KOPT-K1 (cell line): Measurements from ENCODE around the gene ASPSCR1.
"Not testable (repeated sequence)": the region's sequence is repeated elsewhere in the genome, so short reads cannot be mapped to it uniquely, and the experiment has no call there.

ENCODE experiments used
- H3K27ac ChIP-seq: fragments of 200-600 bp; sonication (generic); 2 replicates; pipeline ENCODE4 v1.5.1; 2016; ENCODE audit warnings: antibody characterized with exemption, mild to moderate bottlenecking, low read depth, low read length; ENCODE audit not compliant: poor library complexity, severe bottlenecking
- H3K36me3 ChIP-seq: fragments of 200-600 bp; sonication (generic); 2 replicates; pipeline ENCODE4 v1.5.1; 2017; ENCODE audit warnings: antibody characterized with exemption, mild to moderate bottlenecking, low read length, moderate library complexity; ENCODE audit not compliant: insufficient read depth
- H3K9me3 ChIP-seq: fragments of 200-600 bp; sonication (generic); 2 replicates; pipeline ENCODE4 v1.5.1; 2017; ENCODE audit warnings: antibody characterized with exemption, low read length, mild to moderate bottlenecking; ENCODE audit not compliant: insufficient read depth, poor library complexity, severe bottlenecking

ASPSCR1 gene

DNA sequence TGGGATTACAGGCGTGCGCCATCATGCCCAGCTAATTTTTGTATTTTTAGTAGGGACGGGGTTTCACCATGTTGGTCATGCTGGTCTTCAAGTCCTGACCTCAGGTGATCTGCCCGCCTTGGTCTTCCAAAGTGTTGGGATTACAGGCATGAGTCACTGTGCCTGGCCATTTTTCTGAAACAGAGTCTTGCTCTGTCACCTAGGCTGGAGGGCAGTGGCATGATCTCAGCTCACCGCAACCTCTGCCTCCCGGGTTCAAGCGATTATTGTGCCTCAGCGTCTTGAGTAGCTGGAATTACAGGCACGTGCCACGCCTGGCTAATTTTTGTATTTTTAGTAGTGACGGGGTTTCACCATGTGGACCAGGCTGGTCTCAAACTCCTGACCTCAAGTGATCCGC lies 4.1 kb downstream of the ASPSCR1 start:
- not testable (repeated sequence) for H3K27ac ChIP-seq, H3K9me3 ChIP-seq
- peaks cover 27% of the 10 kb centered on the region for H3K36me3 ChIP-seq

- no peaks in the 10 kb centered on the region for H3K9me3 ChIP-seq
- H3K36me3 ChIP-seq, result peaks cover 29% of the 10 kb centered on the region
- H3K27ac ChIP-seq, result no peak overlapping the region
Observed at GRCh38 chr17:81983011-81983638, 5.7 kb downstream of the ASPSCR1 start.

DNA sequence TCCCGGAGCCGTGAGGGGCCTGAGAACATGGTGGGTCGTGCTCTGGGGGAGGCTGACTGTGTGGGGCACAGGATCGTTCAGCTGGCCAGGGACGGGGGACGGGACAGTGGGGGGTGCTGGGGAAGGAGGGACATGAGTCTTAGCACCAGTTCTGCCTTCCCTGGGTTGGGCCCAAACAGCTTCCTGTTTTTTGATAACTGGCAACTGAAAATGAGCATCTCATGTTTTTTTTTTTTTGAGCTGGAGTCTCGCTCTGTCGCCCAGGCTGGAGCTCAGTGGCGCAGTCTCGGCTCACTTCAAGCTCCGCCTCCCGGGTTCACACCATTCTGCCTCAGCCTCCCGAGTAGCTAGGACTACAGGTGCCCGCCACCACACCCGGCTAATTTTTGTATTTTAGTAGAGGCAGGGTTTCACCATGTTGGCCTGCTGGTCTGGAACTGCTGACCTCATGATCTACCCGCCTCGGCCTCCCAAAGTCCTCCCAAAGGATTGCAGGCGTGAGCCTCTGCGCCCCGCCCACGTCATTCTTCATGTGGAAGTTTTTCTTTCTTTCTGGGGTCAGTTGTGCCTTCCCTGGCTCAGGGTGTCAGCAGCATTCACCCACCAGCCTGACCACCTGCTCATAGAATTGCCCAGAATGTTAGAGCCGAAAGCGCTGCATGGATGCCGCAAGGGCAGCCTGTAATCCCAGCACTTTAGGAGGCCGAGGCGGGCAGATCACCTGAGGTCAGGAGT lies 6.4 kb downstream of the ASPSCR1 start:
- Histone ChIP-seq H3K27ac (no peak overlapping the region), H3K36me3 (peaks cover 29% of the 10 kb centered on the region), H3K9me3 (no peaks in the 10 kb centered on the region)

- H3K27ac ChIP-seq, result no peak overlapping the region
- peaks cover 24% of the 10 kb centered on the region for H3K36me3 ChIP-seq
- no peaks in the 10 kb centered on the region for H3K9me3 ChIP-seq
Observed at GRCh38 chr17:81984773-81985410, 7.5 kb downstream of the ASPSCR1 start.

DNA sequence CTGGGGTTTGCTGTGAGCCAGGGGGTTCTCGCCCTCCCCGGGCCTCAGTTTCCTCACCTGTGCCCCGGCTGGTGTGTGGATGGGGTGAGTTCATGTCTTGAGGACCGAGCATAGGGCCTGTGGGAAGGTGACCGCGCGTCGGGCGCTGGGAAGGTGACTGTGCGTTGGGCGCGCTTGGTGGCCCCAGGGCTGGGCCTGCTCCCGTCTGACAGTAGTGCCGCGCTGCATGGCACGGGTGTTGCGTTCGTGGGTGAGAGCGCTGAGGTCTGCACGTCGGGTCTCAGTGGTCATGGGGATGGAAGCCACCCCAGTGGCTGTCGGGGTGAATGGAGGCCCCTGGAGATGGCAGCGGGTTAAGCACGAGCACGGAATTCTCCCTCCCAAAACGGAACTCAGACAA lies 9.2 kb downstream of the ASPSCR1 start:
- Histone ChIP-seq H3K9me3 (no peaks in the 10 kb centered on the region), H3K27ac (no peak overlapping the region), H3K36me3 (peaks cover 24% of the 10 kb centered on the region)

DNA sequence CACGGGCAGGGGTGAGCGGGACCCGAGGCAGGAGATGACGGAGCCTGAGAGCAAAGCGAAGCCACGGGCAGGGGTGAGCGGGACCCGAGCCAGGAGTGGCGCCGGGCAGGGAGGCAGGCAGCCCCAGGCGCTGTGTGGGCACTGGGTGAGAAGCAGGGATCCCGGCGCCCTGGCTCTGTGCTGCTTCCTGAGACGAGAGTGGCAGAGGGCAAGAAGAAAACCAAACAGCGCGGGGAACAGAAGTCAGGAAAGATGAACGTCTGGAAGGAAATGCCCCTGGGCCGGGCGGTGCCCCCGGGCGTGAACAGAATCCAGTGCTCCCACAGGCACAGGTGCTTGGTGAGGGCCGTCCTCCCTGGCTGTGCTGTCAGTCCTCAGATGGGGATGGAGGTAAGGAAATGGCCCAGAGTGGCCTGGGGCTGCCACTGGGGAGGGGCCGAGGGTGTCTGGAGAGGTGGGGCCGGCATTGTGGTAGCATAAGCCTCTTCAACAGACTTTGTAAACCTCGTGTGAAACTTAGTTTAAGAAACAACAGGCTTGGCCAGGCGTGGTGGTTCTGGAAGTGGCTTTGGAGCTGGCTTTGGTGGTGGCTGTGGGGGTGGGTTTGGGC lies 9.8 kb downstream of the ASPSCR1 start:
- Histone ChIP-seq H3K27ac (no peak overlapping the region), H3K9me3 (no peaks in the 10 kb centered on the region), H3K36me3 (peaks cover 24% of the 10 kb centered on the region)

DNA sequence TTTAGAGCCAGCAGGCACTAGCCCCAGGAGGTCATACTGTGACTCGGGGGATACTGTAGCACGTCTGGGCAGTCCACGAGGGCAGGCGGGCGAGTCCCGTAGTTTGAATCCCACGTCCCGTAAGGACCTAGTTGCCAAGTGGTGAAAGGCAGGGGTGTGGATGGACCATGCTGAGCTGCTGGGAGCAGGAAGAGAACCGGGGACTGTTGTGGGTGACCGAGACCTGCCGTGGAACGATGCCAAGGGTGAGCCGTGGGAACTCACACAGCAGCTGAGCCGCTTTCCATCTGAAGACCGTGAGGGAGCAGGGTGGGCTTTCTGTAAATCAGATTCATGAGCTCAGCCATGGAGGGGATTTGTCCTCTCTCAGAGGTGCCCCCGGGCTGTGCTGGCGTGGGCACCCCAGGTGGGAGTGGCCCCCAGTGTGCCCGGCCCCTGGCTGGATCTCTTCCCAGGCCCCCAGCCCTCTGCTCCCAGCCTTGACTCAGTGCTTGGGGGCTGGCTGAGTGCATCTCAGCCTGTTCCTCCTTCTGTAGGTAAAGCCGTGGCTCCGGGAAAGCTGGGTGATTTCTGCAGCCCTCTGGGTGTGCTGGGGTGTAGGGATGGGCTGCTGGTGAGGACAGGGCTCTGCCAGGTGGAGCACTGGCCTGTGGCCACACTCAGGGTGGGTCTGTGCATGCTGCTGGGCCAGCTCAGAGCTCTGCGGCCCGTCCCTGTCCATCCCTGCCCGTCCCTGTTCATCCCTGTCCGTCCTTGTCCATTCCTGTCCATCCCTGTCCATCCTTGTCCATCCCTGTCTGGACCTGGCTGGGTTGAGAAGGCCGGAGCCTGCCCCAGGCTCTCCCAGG lies 13.6 kb downstream of the ASPSCR1 start:
- H3K9me3 ChIP-seq, result no peaks in the 10 kb centered on the region
- H3K36me3 ChIP-seq, result peaks cover 6% of the 10 kb centered on the region; the same call in 1 of the 2 replicates
- no peak overlapping the region for H3K27ac ChIP-seq

- H3K27ac ChIP-seq, result no peak overlapping the region
- H3K9me3 ChIP-seq, result no peaks in the 10 kb centered on the region
- H3K36me3 ChIP-seq, result no peaks in the 10 kb centered on the region
Observed at GRCh38 chr17:81991684-81992305, 14.4 kb downstream of the ASPSCR1 start.

- Histone ChIP-seq H3K36me3 (no peaks in the 10 kb centered on the region), H3K27ac (no peak overlapping the region), H3K9me3 (no peaks in the 10 kb centered on the region)
Observed at GRCh38 chr17:81992306-81993102, 15.1 kb downstream of the ASPSCR1 start.

DNA sequence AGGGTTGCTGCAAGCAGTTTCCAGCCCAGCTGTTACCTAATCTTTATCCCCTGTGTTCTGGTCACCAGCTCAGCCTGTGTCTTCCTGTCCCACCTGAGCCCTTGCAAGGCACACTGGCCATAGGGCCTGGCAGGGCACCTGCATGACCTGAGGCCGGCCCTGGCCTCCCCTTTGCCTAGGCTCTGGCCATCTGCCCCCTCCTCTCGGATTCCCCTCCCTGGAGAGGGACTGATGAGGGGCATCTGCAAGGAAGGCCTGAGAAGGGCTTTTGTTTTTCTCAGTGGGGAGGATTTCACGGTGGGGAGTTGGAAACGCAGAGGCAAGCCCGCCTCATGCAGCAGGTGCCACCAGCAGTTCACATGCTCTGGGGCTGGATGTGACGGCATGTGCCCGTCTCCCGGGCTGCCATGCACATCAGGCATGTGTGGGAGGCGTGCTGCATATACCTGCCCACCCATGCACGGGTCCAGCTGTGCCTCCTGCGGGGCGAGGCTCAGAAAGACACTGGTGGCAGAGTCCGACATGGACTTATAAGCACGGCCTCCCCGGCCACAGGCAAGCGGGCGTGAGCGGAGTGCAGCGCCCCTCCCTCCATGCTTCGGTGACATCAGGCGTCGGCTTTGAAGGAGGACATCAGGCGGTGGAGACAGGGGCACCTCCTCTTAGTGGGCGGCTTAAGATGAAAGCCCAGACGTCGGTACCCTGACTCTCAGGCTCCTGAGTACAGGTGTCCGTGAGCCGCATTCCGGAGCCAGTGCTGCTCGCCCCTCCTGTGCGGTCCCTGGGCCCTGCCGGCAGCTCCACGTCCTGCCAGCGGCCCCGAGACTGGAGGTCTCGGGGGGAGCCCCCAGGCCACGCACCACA lies 16.5 kb downstream of the ASPSCR1 start:
- H3K36me3 ChIP-seq, result no peaks in the 10 kb centered on the region
- H3K27ac ChIP-seq, result no peak overlapping the region
- no peaks in the 10 kb centered on the region for H3K9me3 ChIP-seq

DNA sequence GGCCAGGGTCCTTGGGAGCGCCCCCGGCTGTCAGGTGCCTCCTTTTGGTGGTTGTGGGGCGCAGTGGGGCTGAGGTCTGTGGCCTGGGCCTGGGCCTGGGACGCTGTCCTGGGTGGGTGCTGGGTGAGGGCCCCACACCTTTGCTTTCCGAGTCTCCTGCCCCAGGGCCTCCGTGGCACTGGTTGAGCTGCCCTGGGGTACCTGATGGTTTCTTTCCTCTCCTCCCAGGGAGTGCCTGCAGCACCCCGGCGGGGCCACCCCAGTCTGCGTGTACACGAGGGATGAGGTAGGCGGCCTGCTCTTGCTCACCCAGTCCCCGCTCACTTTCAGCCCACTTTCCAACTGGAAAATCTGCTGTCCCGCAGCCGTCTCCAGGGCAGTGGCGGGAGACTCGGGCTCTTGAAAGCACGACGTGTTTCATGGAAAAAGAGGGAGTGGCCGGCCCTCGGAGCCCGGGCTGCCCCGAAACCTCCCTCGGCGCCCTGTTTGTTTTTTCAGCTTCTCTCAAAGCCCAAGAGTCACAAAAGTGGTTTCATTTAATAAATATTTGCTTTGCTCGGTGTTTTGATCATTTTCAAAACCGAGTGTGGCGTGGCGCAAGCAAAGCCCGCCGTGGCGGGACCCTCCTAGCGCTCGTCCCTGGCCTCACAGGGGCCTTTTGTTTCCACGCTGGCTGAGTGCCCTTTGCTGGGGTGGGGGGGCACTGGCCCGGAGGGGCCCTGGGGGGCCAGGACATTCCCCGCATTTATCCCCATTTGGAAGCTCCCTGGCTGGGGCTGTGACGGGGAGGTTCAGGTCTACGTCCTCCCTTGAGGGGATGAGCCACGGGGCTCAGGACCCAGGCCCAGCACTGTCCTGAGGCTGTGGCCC lies 17.4 kb downstream of the ASPSCR1 start:
- no peaks in the 10 kb centered on the region for H3K9me3 ChIP-seq
- H3K27ac ChIP-seq, result no peak overlapping the region
- no peaks in the 10 kb centered on the region for H3K36me3 ChIP-seq

GRCh38 chr17:81995463-81996231 lies 18.2 kb downstream of the ASPSCR1 start:
- Histone ChIP-seq H3K27ac (no peak overlapping the region), H3K36me3 (no peaks in the 10 kb centered on the region), H3K9me3 (no peaks in the 10 kb centered on the region)
